IMR-90 (cell line): ENCODE results near the gene KRI1.

ENCODE experiments used
- BHLHE40 ChIP-seq: fragments of 150-350 bp; IDR thresholded peaks from 2 replicates; pipeline ENCODE4 v1.6.1; 2016; ENCODE audit warnings: mild to moderate bottlenecking, low read depth, low read length
- CEBPB ChIP-seq: IDR thresholded peaks from 2 replicates; pipeline ENCODE4 v1.6.1; 2012; ENCODE audit warnings: low read depth, low read length, improper control_type of control experiment
- CHD1 ChIP-seq: IDR thresholded peaks from 2 replicates; pipeline ENCODE4 v1.6.1; 2012; ENCODE audit warnings: low read depth, low read length, improper control_type of control experiment
- FOS ChIP-seq: fragments of 150-350 bp; IDR thresholded peaks from 2 replicates; pipeline ENCODE4 v1.6.1; 2016; ENCODE audit warnings: low read depth, low read length
- MXI1 ChIP-seq: IDR thresholded peaks from 2 replicates; pipeline ENCODE4 v1.6.1; 2012; ENCODE audit warnings: low read depth, mild to moderate bottlenecking, low read length, moderate library complexity, borderline replicate concordance
- NFE2L2 ChIP-seq: fragments of 150-350 bp; IDR thresholded peaks from 2 replicates; pipeline ENCODE4 v1.6.1; 2016; ENCODE audit warnings: low read depth, mild to moderate bottlenecking, low read length
- POLR2A ChIP-seq: IDR thresholded peaks from 2 replicates; pipeline ENCODE4 v1.6.1; 2012; ENCODE audit warnings: mild to moderate bottlenecking, low read depth, low read length
- RAD21 ChIP-seq: IDR thresholded peaks from 2 replicates; pipeline ENCODE4 v1.6.1; 2012; ENCODE audit warnings: low read length, improper control_type of control experiment
- RCOR1 ChIP-seq: IDR thresholded peaks from 2 replicates; pipeline ENCODE4 v1.6.1; 2012; ENCODE audit warnings: mild to moderate bottlenecking, low read length, improper control_type of control experiment; ENCODE audit not compliant: insufficient replicate concordance
- RFX5 ChIP-seq: IDR thresholded peaks from 2 replicates; pipeline ENCODE4 v1.8.0; 2012; ENCODE audit warnings: low read depth, mild to moderate bottlenecking, low read length, moderate library complexity
- SMC3 ChIP-seq: fragments of 150-350 bp; IDR thresholded peaks from 2 replicates; pipeline ENCODE4 v1.6.1; 2016; ENCODE audit warnings: low read depth, mild to moderate bottlenecking, antibody characterized with exemption, low read length, moderate library complexity
- TF ChIP-seq, protein P1 (sequence below): conservative IDR thresholded peaks from 2 replicates; pipeline ENCODE4 v1.5.1; 2012; ENCODE audit warnings: mild to moderate bottlenecking, low read depth, low read length, improper control_type of control experiment

DNA sequence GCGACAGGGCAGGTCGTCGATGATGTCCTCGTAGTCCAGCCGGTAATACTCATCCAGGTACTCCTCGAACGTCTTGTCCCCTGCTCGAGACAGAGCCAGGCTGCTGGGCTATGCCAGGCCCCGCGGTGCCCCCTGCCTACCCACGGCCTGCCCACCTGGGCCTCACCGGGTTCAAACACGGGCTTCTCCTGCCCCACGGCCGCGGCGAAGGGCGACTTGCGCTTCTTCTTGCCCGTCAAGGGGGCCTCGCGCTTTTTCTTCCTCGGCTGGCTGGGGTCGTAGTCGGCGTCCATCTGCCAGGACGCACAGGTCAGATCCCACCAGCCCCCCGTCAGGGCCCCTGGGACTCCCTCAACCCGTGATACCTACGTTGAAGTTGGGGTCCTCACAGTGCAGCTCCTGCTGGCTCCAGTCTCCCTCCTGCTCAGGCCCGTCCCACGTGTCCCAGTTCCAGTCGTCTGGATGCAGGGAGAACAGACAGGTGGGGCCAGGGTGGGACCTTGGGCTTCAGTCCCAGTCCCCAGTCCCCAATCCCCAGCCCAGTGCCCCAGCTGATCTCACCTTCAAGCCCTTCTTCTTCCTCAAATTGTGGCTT lies 8.1 kb downstream of the KRI1 start:
- TF ChIP-seq RFX5 (no peak), MXI1 (no peak), RAD21 (no peak), BHLHE40 (no peak), CEBPB (no peak), SMC3 (no peak), POLR2A (no peak), CHD1 (no peak), RCOR1 (no peak), FOS (no peak), NFE2L2 (no peak)
- TF ChIP-seq, protein P1, sequence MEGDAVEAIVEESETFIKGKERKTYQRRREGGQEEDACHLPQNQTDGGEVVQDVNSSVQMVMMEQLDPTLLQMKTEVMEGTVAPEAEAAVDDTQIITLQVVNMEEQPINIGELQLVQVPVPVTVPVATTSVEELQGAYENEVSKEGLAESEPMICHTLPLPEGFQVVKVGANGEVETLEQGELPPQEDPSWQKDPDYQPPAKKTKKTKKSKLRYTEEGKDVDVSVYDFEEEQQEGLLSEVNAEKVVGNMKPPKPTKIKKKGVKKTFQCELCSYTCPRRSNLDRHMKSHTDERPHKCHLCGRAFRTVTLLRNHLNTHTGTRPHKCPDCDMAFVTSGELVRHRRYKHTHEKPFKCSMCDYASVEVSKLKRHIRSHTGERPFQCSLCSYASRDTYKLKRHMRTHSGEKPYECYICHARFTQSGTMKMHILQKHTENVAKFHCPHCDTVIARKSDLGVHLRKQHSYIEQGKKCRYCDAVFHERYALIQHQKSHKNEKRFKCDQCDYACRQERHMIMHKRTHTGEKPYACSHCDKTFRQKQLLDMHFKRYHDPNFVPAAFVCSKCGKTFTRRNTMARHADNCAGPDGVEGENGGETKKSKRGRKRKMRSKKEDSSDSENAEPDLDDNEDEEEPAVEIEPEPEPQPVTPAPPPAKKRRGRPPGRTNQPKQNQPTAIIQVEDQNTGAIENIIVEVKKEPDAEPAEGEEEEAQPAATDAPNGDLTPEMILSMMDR, result no peak
